ENCODE measurements around the gene TIMM10B.

- TF ChIP-seq POLR2A (IDR thresholded peaks at IDR 0.05) = no peak
- TF ChIP-seq CTCF (IDR thresholded peaks at IDR 0.05 in 8 of 11, conservative IDR thresholded peaks at IDR 0.05 in 3 of 11) = no peak
These were observed 24.8 kb upstream of the TIMM10B start for GRCh38 chr11:6456361-6457073.

Measured in spleen (tissue), 7 donors.